GM19468 (cell line): ENCODE measurements around the gene CBR3.
"Not testable (repeated sequence)": the region's sequence is repeated elsewhere in the genome, so short reads cannot be mapped to it uniquely, and the experiment has no call there.

Experiments used
- ATAC-seq: cut with Tn5 transposase; IDR thresholded peaks from one replicate; pipeline ENCODE4 v1.9.1; 2021; ENCODE audit warnings: mild to moderate bottlenecking, moderate library complexity, moderate number of reproducible peaks; ENCODE audit not compliant: unreplicated experiment; ENCODE audit errors: extremely low read depth

The CBR3 gene

DNA sequence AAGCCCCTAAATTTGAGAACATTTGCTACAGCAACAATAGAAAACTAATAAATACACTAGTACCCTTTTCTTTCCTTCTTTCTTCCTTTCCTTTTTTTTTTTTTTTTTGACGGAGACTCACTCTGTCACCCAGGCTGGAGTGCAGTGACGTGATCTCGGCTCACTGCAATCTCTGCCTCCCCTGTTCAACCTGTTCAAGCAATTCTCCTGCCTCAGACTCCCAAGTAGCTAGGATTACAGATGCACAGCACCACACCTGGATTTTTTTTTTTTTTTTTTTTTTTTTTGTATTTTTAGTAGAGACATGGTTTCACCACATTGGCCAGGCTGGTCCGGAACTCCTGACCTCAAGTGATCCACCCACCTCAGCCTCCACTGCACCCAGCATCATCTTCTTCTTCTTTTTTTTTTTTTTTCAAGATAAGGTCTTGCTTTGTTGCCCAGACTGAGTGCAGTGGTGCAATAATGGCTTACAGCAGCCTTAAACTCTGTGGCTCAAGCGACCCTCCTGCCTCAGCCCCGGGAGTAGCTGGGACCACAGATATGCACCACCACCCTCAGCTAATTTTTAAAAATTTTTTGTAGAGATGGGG lies 19.6 kb upstream of the CBR3 start:
- no peak for ATAC-seq

GRCh38 chr21:36117286-36117741 lies 17.6 kb upstream of the CBR3 start:
- no peak for ATAC-seq

GRCh38 chr21:36120304-36120888 lies 14.5 kb upstream of the CBR3 start:
- no peak for ATAC-seq

DNA sequence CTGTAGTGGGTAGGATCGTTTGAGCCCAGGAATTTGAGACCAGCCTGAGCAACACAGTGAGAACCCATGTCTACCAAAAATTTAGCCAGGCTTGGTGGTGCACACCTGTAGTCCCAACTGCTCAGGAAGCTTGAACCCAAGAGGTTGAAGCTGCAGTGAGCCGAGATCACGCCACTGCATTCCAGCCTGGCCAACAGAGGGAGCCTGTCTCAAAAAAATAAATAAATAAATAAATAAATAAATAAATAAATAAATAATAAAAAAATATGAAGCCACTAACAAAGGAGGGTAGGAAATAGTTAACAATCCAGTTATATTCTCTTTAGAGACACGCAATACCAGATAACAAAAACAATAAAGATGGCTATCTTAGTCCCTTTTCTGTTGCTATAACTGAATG lies 11.9 kb upstream of the CBR3 start:
- ATAC-seq: no peak

DNA sequence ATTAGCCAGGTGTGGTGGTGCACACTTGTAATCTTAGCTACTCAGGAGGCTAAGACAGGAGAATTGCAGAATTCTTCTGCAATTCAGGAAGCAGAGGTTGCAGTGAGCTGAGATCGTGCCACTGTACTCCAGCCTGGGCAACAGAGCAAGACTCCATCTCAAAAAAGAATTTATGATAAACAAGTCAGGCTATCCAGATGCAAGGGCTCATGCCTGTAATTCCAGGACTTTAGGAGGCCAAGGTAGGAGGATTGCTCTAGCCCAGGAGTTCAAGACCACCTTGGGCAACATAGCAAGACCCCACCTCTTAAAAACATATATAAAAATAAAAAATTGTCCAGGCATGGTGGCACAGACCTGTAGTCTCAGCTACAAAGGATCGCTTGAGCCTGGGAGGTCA lies 10.5 kb upstream of the CBR3 start:
- no peak for ATAC-seq

DNA sequence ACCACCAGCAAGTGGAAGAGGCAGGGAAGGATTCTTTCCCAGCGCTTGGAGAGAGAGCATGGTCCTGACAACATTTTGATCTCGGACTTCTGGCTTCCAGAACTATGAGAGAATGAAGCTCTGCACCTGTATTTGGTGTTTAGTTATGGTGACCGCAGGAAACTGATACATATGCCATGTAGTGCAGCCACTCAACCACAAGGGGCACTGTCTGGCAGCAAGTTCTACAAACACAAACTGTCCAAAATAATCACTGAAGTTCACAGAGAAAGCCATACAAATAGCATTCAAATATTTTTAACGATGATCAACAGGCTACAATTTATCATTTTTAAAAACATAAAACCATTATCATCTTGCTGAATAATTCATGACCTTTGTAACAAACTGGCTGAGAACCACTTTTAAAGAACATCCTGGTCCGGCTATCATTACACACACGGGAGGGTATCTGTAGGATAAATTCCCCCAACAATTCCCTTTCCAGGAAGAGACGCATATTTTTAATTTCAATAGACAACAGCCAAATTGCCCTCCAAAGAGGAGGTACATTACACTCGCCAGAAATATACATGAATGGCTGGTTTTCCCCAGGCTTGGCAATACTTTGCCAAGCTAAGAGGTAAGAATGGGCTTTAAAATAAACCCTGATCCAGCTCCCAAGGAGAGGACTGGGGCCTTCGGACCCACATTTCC lies 9.2 kb upstream of the CBR3 start:
- no peak for ATAC-seq

DNA sequence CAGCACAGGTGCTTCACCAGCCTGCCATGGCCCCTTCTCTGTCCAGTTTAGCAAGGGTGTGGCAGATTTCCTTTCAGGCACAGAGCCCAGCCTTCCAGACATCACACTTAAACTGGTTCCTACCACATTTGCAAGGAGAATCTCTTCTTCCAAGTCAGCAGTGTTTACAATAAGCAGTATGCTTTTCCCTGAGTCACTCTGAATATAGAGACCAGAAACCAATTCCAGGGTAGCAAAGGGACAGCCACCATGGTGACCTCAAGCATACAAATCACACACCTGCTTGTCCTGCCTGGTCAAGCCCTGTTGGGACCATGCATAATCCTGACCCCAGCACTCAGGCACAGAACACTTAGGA lies 8.7 kb upstream of the CBR3 start:
- ATAC-seq: no peak

DNA sequence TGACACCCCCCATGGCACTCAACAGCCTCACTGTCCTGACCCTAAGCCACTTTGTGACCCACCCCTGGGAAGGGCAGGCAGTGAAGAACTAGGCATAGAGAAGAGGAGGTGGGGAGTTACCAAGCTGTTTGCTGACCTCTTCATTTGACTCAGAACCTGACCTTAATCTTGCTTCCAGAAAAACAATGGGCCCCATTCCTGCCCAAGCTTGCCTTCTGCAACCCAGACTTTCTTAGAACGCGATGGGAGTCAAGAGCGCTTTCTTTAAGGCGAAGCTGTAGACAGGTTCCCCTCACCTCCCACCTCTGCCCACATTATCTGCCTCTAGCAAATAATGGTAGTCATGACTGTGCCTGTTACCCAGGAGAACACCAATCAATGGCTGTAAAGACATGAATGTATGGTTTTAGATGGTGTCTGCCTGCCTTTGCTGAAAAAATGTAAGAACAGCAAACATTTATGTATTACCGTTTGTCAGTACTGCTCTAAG lies 8.2 kb upstream of the CBR3 start:
- ATAC-seq: no peak

GRCh38 chr21:36127250-36127904 lies 7.5 kb upstream of the CBR3 start:
- no peak for ATAC-seq

DNA sequence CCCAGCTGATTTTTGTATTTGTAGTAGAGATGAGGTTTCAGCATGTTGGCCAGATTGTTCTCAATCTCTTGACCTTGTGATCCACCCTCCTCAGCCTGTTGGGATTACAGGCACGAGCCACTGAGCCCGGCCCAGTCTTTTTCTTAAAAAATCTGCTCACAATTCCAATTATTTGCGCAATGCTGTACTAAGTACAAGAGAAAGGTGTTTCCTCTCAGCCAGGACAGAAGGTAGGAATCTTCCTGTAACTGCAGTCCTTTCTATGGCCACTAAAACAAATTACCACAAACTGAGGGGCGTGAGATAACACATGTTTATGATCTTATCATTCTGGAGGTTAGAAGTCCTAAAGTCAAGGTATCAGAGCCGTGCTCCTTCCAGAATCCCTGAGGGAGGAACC lies 6.9 kb upstream of the CBR3 start:
- no peak for ATAC-seq

GRCh38 chr21:36129219-36129618 lies 5.7 kb upstream of the CBR3 start:
- no peak for ATAC-seq

DNA sequence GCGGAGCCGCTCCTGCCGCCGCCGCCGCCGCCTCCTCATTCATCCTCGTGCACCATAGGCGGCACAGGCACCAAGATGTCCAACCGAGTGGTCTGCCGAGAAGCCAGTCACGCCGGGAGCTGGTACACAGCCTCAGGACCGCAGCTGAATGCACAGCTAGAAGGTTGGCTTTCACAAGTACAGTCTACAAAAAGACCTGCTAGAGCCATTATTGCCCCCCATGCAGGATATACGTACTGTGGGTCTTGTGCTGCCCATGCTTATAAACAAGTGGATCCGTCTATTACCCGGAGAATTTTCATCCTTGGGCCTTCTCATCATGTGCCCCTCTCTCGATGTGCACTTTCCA lies 4.5 kb upstream of the CBR3 start:
- ATAC-seq: not testable (repeated sequence)

DNA sequence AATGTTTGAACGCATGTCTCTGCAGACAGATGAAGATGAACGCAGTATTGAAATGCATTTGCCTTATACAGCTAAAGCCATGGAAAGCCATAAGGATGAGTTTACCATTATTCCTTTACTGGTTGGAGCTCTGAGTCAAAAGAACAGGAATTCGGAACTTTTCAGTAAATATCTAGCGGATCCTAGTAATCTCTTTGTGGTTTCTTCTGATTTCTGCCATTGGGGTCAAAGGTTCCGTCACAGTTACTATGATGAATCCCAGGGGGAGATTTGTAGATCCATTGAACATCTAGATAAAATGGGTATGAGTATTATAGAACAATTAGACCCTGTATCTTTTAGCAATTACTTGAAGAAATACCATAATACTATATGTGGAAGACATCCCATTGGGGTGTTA lies 4.0 kb upstream of the CBR3 start:
- ATAC-seq: not testable (repeated sequence)

- ATAC-seq: no peak
Observed at GRCh38 chr21:36132696-36133095, 2.2 kb upstream of the CBR3 start.

GRCh38 chr21:36135391-36136102 lies 668 bp downstream of the CBR3 start:
- ATAC-seq: no peak

DNA sequence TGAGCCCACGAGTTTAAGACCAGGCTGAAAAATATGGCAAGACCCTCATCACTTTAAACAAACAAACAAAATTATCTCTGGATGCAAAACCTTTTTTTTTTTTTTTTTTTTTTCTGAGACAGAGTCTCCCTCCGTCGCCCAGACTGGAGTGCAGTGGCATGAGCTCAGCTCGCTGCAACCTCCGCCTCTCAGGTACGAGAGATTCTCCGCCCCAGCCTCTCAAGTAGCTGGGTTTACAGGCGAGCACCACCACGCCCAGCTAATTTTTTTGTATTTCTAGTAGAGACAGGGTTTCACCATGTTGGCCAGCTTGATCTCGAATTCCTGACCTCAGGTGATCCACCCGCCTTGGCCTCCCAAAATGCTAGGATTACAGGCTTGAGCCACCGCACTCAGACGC lies 4.9 kb downstream of the CBR3 start:
- not testable (repeated sequence) for ATAC-seq

- ATAC-seq: peak; percentile 26
Observed at GRCh38 chr21:36141513-36141925, 6.6 kb downstream of the CBR3 start.

DNA sequence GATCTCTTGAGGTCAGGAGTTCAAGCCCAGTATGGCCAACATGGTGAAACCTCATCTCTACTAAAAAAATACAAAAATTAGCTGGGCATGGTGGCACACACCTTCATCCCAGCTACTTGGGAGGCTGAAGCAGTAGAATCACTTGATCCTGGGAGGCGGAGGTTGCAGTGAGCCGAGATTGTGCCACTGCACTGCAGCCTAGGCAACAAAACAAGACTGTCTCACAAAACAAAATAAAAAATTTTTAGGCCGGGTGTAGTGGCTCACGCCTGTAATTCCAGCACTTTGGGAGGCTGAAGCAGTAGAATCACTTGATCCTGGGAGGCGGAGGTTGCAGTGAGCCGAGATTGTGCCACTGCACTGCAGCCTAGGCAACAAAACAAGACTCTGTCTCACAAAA lies 9.4 kb downstream of the CBR3 start:
- ATAC-seq: not testable (repeated sequence)

GRCh38 chr21:36145259-36145658 lies 10.4 kb downstream of the CBR3 start:
- ATAC-seq: no peak

- no peak for ATAC-seq
Observed at GRCh38 chr21:36147911-36148310, 13.0 kb downstream of the CBR3 start.

GRCh38 chr21:36148886-36149285 lies 14.0 kb downstream of the CBR3 start:
- no peak for ATAC-seq
